ENCODE data around the gene IVNS1ABP. TPM values are rescaled to one million over a fixed set of nuclear protein-coding genes. Genes with fewer than 3 reads are reported as not detected.

Gene IVNS1ABP
- total RNA-seq, 1 experiment from 2014 or later = 57.9 TPM

GRCh38 chr1:185268352-185268751 lies 48.7 kb downstream of the IVNS1ABP start (continued):
- TF ChIP-seq CTCF (IDR thresholded peaks at IDR 0.05 in 2 of 3, conservative IDR thresholded peaks at IDR 0.05 in 1 of 3; ENCODE audit: borderline replicate concordance in 1 of 3, insufficient read depth in 1 of 3, low read depth in 2 of 3, low read length in 2 of 3) (no peak), EGR1 (IDR thresholded peaks at IDR 0.05; ENCODE audit: low read depth) (no peak), EZH2 (IDR thresholded peaks at IDR 0.05) (no peak), SIN3A (IDR thresholded peaks at IDR 0.05; ENCODE audit: low read depth) (no peak), CEBPB (IDR thresholded peaks at IDR 0.05; ENCODE audit: low read depth) (no peak), FOSL1 (IDR thresholded peaks at IDR 0.05; ENCODE audit: low read depth) (no peak)
- TF ChIP-seq, protein P1, sequence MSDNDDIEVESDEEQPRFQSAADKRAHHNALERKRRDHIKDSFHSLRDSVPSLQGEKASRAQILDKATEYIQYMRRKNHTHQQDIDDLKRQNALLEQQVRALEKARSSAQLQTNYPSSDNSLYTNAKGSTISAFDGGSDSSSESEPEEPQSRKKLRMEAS (IDR thresholded peaks at IDR 0.05) = no peak

DNA sequence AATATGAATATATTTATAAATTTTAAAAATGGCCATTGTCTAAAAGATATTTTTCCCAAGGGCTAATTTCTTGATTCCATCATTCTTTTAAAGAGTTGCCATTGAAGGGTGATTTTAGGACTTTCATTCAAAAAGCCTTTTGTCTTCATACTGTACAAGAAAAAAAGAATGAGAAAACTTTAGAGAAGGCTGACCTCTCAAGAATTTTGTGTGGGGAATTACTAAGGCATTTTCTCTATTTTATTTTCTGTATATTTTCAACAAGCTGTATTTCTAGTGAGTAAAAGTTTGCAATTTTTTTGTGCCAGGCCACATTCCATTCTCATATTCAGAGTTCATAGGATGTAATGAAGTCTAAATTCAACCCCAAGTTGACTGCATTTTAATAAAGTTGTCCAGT lies 49.3 kb downstream of the IVNS1ABP start:
- TF ChIP-seq EGR1 (IDR thresholded peaks at IDR 0.05; ENCODE audit: low read depth) (no peak), SP1 (IDR thresholded peaks at IDR 0.05; ENCODE audit: low read depth) (no peak), EZH2 (IDR thresholded peaks at IDR 0.05) (no peak), CTCF (IDR thresholded peaks at IDR 0.05 in 2 of 3, conservative IDR thresholded peaks at IDR 0.05 in 1 of 3; ENCODE audit: borderline replicate concordance in 1 of 3, insufficient read depth in 1 of 3, low read depth in 2 of 3, low read length in 2 of 3) (no peak), ZFX (IDR thresholded peaks at IDR 0.05) (no peak), SIN3A (IDR thresholded peaks at IDR 0.05; ENCODE audit: low read depth) (no peak), CEBPB (IDR thresholded peaks at IDR 0.05; ENCODE audit: low read depth) (no peak), SRF (IDR thresholded peaks at IDR 0.05; ENCODE audit: low read depth) (no peak), EZH2phosphoT487 (IDR thresholded peaks at IDR 0.05; ENCODE audit: borderline replicate concordance) (no peak), POLR2AphosphoS5 (IDR thresholded peaks at IDR 0.05; ENCODE audit: low read depth, low read length) (no peak), JUND (IDR thresholded peaks at IDR 0.05) (no peak), REST (IDR thresholded peaks at IDR 0.05; ENCODE audit: low read depth) (no peak), ZBTB33 (IDR thresholded peaks at IDR 0.05; ENCODE audit: extremely low read depth, insufficient replicate concordance, low read length) (no peak)
- no peaks in the 10 kb centered on the region for H3K79me2 ChIP-seq (ENCODE audit: insufficient read depth, low read length)
- H3K4me1 ChIP-seq (ENCODE audit: control insufficient read depth in 1 of 2, insufficient read depth in 2 of 2, low read length in 2 of 2) = no peaks in the 10 kb centered on the region
- no peaks in the 10 kb centered on the region for H4K20me1 ChIP-seq (ENCODE audit: insufficient read depth)
- H3K27ac ChIP-seq (ENCODE audit: low read depth, low read length) = no peak overlapping the region
- H2AFZ ChIP-seq (ENCODE audit: low read depth, low read length, poor library complexity, severe bottlenecking) = no peak overlapping the region
- no peak overlapping the region for H3K9ac ChIP-seq (ENCODE audit: low read length)
- intact Hi-C loops (cut with micrococcal nuclease) = no loop called here
- DNase-seq (ENCODE audit: low read depth, low spot score) (no peak), ATAC-seq (no peak)
- ChIA-PET CTCF (no interaction called here), POLR2A (interaction anchor here (1.1 to 1.2 kb wide), 2 partner anchors 27 to 50 kb away, joined by 3 read pairs; partner anchors contain the start of gene IVNS1ABP), RAD21 (ENCODE audit: low non-redundant PET in 1 of 2, low total read pairs in 2 of 2, uncharacterized antibody in 2 of 2, unreplicated experiment in 2 of 2) (no interaction called here)
- no peak overlapping the region for H3K4me3 ChIP-seq (replicated peaks in 1 of 2; ENCODE audit: low read depth in 1 of 2, low read length in 2 of 2)
- no peaks in the 10 kb centered on the region for H3K36me3 ChIP-seq (ENCODE audit: control insufficient read depth in 1 of 2, insufficient read depth in 2 of 2, low read length in 2 of 2)
- no peaks in the 10 kb centered on the region for H3K9me3 ChIP-seq (ENCODE audit: control insufficient read depth in 1 of 2, insufficient read depth in 1 of 2, low read depth in 1 of 2, low read length in 2 of 2)
- H3K9me2 ChIP-seq (ENCODE audit: insufficient read depth) = no peaks in the 10 kb centered on the region
- no peaks in the 10 kb centered on the region for H3K27me3 ChIP-seq (ENCODE audit: insufficient read depth, low read length)
- no peak overlapping the region for H3K4me2 ChIP-seq (ENCODE audit: low read length)
- no TSS peak for BruUV-seq (replicated peaks)

Measured in HCT116 (cell line).